ENCODE results near the gene PTGES. TPM values are rescaled to one million over a fixed set of nuclear protein-coding genes. Genes with fewer than 3 reads are reported as not detected.

Gene PTGES
- total and polyA plus RNA-seq, 9 of the 15 experiments (the other 6 are each of a cell fraction or from before 2014, with no cell fraction given), result 0.13 TPM; not detected in 8

GRCh38 chr9:129724456-129725190 lies 28.2 kb downstream of the PTGES start:
- BruUV-seq (replicated peaks), result no TSS peak
- Histone ChIP-seq H3K27me3 (ENCODE audit: control insufficient read depth in 2 of 2, insufficient read depth in 2 of 2, low read length in 2 of 2) (peaks cover 12 to 40% of the 10 kb centered on the region in 2 experiments), H3K9ac (ENCODE audit: insufficient read depth in 1 of 2, low read depth in 2 of 2, low read length in 2 of 2) (peak overlapping the region in 1 of 2 experiments; percentile 49; a peak in 1 of 4 replicates), H3K27ac (ENCODE audit: extremely low read depth, low read depth, low read length) (no peak overlapping the region), H3K36me3 (ENCODE audit: control insufficient read depth, insufficient read depth, low read length) (no peaks in the 10 kb centered on the region), H3K4me2 (ENCODE audit: insufficient read depth, low read length) (no peak overlapping the region), H3K79me2 (ENCODE audit: control insufficient read depth, insufficient read depth, low read length) (no peaks in the 10 kb centered on the region), H3K9me1 (ENCODE audit: control insufficient read depth, insufficient read depth, low read length) (no peaks in the 10 kb centered on the region), H3K4me3 (no peak overlapping the region), H4K20me1 (replicated peaks; ENCODE audit: control insufficient read depth, insufficient read depth, low read length) (no peaks in the 10 kb centered on the region), H3K9me3 (replicated peaks; ENCODE audit: control insufficient read depth, insufficient read depth, low read depth, low read length) (no peaks in the 10 kb centered on the region), H3K4me1 (replicated peaks in 1 of 2; ENCODE audit: control insufficient read depth in 2 of 2, insufficient read depth in 2 of 2, low read length in 2 of 2) (peaks cover 4 to 35% of the 10 kb centered on the region in 2 experiments; a peak in 4 of 5 replicates), H2AFZ (ENCODE audit: low read depth, low read length) (no peak overlapping the region)
- ATAC-seq, result no peak
- no peak for DNase-seq (ENCODE audit: extremely low read depth in 1 of 4, low spot score in 3 of 4)
- intact Hi-C loops (cut with micrococcal nuclease) (loop anchor here (5.0 kb wide), 2 partner anchors 82 to 1427 kb away; partner anchors contain the start of gene ASB6), in situ Hi-C loops (cut with MboI) (no loop called here)
- FAIRE-seq, result no peak
- ChIA-PET POLR2A (no interaction called here), CTCF (ENCODE audit: low intra/inter-chr PET ratio) (no interaction called here)
- 0 out of 2 replicates have a peak, but pooled peaks have one; percentile 23 for TF ChIP-seq IRF2 (CRISPR knock-in tag; IDR thresholded peaks at IDR 0.05)
- TF ChIP-seq BCOR (IDR thresholded peaks at IDR 0.05), result 0 out of 2 replicates have a peak, but pooled peaks have one; percentile 21
- no peak for TF ChIP-seq TAF1 (IDR thresholded peaks at IDR 0.05; ENCODE audit: control insufficient read depth, extremely low read depth, insufficient read depth, low read length, severe bottlenecking)
- peak; percentile 94 for TF ChIP-seq ZFP36 (IDR thresholded peaks at IDR 0.05; ENCODE audit: low read depth, low read length, partially characterized antibody)
- TF ChIP-seq PATZ1 (CRISPR knock-in tag; IDR thresholded peaks at IDR 0.05; ENCODE audit: borderline replicate concordance), result no peak
- WGBS (ENCODE audit: insufficient coverage, low coverage, missing lambda C conversion rate), result 38% methylated on average over 15 of the region's 16 CpGs
